Measurements from ENCODE around the gene ANKRD13D. TPM values are rescaled to one million over a fixed set of nuclear protein-coding genes. Genes with fewer than 3 reads are reported as not detected.

ANKRD13D gene
- total RNA-seq, 1 donor from 2014 or later = 76.0 TPM

- no peak for DNase-seq (ENCODE audit: low spot score, unreplicated experiment)
- Mint-ChIP-seq H3K4me3 (ENCODE audit: low read depth) (no peak overlapping the region), H3K27ac (peak overlapping the region; percentile 57)
These were observed 57.1 kb downstream of the ANKRD13D start for GRCh38 chr11:67345920-67346819.

GRCh38 chr11:67347964-67348749, 59.1 kb downstream of the ANKRD13D start:
- Mint-ChIP-seq H3K36me3 (ENCODE audit: insufficient read depth) (no peaks in the 10 kb centered on the region), H3K27me3 (no peaks in the 10 kb centered on the region), H3K27ac (no peak overlapping the region), H3K9me3 (ENCODE audit: low read depth) (no peaks in the 10 kb centered on the region), H3K4me1 (ENCODE audit: low read depth) (peaks cover 22% of the 10 kb centered on the region), H3K4me3 (ENCODE audit: low read depth) (no peak overlapping the region)
- no peak for TF ChIP-seq CTCF (IDR thresholded peaks at IDR 0.05; ENCODE audit: unreplicated experiment)
- no peak for DNase-seq (ENCODE audit: low spot score, unreplicated experiment)

More at GRCh38 chr11:67345920-67346819, 57.1 kb downstream of the ANKRD13D start:
- Mint-ChIP-seq H3K27me3 (no peaks in the 10 kb centered on the region), H3K36me3 (ENCODE audit: insufficient read depth) (peaks cover 6% of the 10 kb centered on the region), H3K9me3 (ENCODE audit: low read depth) (no peaks in the 10 kb centered on the region), H3K4me1 (ENCODE audit: low read depth) (peaks cover 19% of the 10 kb centered on the region)
- peak; percentile 65 for TF ChIP-seq CTCF (IDR thresholded peaks at IDR 0.05; ENCODE audit: unreplicated experiment)

GRCh38 chr11:67349036-67349435, 59.9 kb downstream of the ANKRD13D start:
- TF ChIP-seq CTCF (IDR thresholded peaks at IDR 0.05; ENCODE audit: unreplicated experiment) = no peak
- Mint-ChIP-seq H3K27me3 (no peaks in the 10 kb centered on the region), H3K36me3 (ENCODE audit: insufficient read depth) (no peaks in the 10 kb centered on the region), H3K4me1 (ENCODE audit: low read depth) (peaks cover 25% of the 10 kb centered on the region), H3K4me3 (ENCODE audit: low read depth) (no peak overlapping the region), H3K9me3 (ENCODE audit: low read depth) (no peaks in the 10 kb centered on the region), H3K27ac (no peak overlapping the region)
- no peak for DNase-seq (ENCODE audit: low spot score, unreplicated experiment)

GRCh38 chr11:67349457-67349856, 60.4 kb downstream of the ANKRD13D start:
- no peak for DNase-seq (ENCODE audit: low spot score, unreplicated experiment)
- Mint-ChIP-seq H3K27ac (no peak overlapping the region), H3K9me3 (ENCODE audit: low read depth) (no peaks in the 10 kb centered on the region), H3K27me3 (no peaks in the 10 kb centered on the region), H3K4me1 (ENCODE audit: low read depth) (peaks cover 29% of the 10 kb centered on the region), H3K4me3 (ENCODE audit: low read depth) (no peak overlapping the region), H3K36me3 (ENCODE audit: insufficient read depth) (no peaks in the 10 kb centered on the region)
- TF ChIP-seq CTCF (IDR thresholded peaks at IDR 0.05; ENCODE audit: unreplicated experiment) = no peak

GRCh38 chr11:67349928-67350465, 60.9 kb downstream of the ANKRD13D start:
- no peak for TF ChIP-seq CTCF (IDR thresholded peaks at IDR 0.05; ENCODE audit: unreplicated experiment)
- no peak overlapping the region for H3K27ac Mint-ChIP-seq
- no peaks in the 10 kb centered on the region for H3K9me3 Mint-ChIP-seq (ENCODE audit: low read depth)
- no peak overlapping the region for H3K4me3 Mint-ChIP-seq (ENCODE audit: low read depth)
- no peak for DNase-seq (ENCODE audit: low spot score, unreplicated experiment)
- peaks cover 35% of the 10 kb centered on the region for H3K4me1 Mint-ChIP-seq (ENCODE audit: low read depth)
- H3K36me3 Mint-ChIP-seq (ENCODE audit: insufficient read depth) = no peaks in the 10 kb centered on the region
- no peaks in the 10 kb centered on the region for H3K27me3 Mint-ChIP-seq

Data from progenitor cell of endocrine pancreas (in vitro differentiated cells).